Measurements from ENCODE around the gene USP3. TPM values are rescaled to one million over a fixed set of nuclear protein-coding genes. Genes with fewer than 3 reads are reported as not detected.
A peak's percentile ranks its signal among the peaks of the same experiment; 100 is the strongest.

Gene USP3
- total and polyA plus RNA-seq, 2 of the 13 experiments (the other 11 are each of a cell fraction or from before 2014, with no cell fraction given), result 14.3 to 61.2 TPM

DNA sequence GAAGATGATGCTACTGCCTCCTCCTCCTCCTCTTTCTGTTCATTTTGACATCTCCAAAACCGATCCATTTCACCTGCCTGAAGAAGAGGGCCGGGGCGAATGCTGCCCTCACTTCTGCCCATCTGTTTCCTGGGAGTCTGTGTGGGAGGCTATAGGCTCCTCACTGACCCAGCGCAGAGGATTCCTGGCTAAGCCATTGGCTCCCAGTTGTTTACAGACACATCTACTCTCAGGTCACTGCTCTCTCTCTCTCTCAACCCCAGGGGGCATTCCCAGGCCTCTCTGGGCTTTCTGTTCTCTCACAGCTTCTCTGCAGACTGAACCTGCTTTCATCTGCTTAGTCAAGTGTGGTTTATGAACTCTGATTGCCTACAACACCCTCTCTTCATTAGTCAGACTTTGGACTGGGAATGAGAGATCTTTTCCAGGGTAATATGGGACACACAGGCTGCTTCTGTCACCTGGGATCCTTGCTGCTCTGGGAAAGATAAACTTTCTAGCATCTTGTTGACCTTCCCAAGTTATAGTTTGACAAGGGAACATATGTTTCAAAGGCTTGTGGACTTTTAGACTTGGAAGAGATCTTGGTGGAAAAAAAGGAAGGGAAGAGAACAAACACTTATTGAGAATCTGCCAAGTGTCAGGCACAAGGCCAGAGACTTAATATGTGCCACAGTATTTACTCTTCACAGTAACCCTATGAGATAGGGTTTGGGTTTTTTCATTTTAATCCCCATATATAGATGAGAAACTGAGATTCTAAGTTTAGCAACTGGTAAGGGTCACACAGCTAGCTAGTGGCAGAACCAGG, 30.2 kb upstream of the USP3 start (continued):
- TF ChIP-seq, protein P1, sequence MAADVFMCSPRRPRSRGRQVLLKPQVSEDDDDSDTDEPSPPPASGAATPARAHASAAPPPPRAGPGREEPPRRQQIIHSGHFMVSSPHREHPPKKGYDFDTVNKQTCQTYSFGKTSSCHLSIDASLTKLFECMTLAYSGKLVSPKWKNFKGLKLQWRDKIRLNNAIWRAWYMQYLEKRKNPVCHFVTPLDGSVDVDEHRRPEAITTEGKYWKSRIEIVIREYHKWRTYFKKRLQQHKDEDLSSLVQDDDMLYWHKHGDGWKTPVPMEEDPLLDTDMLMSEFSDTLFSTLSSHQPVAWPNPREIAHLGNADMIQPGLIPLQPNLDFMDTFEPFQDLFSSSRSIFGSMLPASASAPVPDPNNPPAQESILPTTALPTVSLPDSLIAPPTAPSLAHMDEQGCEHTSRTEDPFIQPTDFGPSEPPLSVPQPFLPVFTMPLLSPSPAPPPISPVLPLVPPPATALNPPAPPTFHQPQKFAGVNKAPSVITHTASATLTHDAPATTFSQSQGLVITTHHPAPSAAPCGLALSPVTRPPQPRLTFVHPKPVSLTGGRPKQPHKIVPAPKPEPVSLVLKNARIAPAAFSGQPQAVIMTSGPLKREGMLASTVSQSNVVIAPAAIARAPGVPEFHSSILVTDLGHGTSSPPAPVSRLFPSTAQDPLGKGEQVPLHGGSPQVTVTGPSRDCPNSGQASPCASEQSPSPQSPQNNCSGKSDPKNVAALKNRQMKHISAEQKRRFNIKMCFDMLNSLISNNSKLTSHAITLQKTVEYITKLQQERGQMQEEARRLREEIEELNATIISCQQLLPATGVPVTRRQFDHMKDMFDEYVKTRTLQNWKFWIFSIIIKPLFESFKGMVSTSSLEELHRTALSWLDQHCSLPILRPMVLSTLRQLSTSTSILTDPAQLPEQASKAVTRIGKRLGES (CRISPR knock-in tag; IDR thresholded peaks at IDR 0.05; ENCODE audit: borderline replicate concordance), result no peak

DNA sequence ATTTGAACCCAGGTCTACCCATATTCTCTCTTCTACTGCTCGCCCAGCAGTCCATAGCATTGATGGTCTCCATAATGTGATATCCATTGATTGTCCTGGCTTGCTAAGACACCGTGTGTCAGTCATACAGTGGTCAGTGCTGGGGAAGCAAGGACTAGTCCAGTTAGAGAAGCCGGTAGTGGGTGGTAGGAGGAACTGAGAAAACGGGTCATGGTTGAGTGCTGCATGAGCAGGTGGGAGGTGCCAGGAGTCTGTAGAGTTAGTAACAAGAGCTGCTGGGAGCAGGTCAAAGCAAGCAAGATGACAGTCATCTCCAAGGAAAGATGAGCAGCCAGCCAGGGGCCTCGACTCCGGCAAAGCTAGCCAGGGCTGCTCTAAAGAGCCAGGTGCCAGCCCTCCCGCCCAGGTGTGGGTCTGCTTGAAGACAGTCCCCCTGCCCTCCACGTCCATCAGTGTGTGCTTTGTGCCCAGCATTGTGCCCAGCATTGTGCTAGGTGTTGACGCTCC, 29.5 kb upstream of the USP3 start:
- Histone ChIP-seq H3K27ac (ENCODE audit: extremely low read length, insufficient read depth, low read length) (peak overlapping the region; percentile 90), H3K4me3 (replicated peaks in 1 of 3; ENCODE audit: insufficient read depth in 1 of 3, low read depth in 2 of 3, low read length in 3 of 3) (peak overlapping the region in 1 of 3 experiments; percentile 41; a peak in 2 of 6 replicates), H4K20me1 (ENCODE audit: insufficient read depth, low read length) (no peaks in the 10 kb centered on the region), H3K79me2 (ENCODE audit: insufficient read depth, low read length) (no peaks in the 10 kb centered on the region), H2AFZ (ENCODE audit: low read length) (no peak overlapping the region), H3K27me3 (ENCODE audit: control insufficient read depth in 1 of 2, insufficient read depth in 2 of 2, low read length in 2 of 2) (no peaks in the 10 kb centered on the region), H3K4me1 (ENCODE audit: insufficient read depth, low read length) (peaks cover 77% of the 10 kb centered on the region), H3K9ac (ENCODE audit: insufficient read depth, low read depth, low read length) (peak overlapping the region; percentile 66), H3K4me2 (ENCODE audit: low read depth, low read length) (peak overlapping the region; percentile 68), H3K9me3 (ENCODE audit: low read length) (no peaks in the 10 kb centered on the region), H3K36me3 (replicated peaks in 1 of 2; ENCODE audit: control insufficient read depth in 1 of 2, insufficient read depth in 2 of 2, low read length in 2 of 2) (no peaks in the 10 kb centered on the region)
- CTCF ChIA-PET (ENCODE audit: low intra/inter-chr PET ratio, low total read pairs), result no interaction called here
- TSS peak; percentile 46 for BruUV-seq (replicated peaks)
- FAIRE-seq (no peak), ATAC-seq (peak; percentile 59), DNase-seq (ENCODE audit: low spot score) (peak; percentile 60)
- in situ Hi-C loops (cut with HindIII; ENCODE audit: extremely low pct_ligation_motif_present, low pct_unique_long_range_greater_than_20kb), result no loop called here
- intact Hi-C loops (cut with micrococcal nuclease; ENCODE audit: unreplicated experiment), result loop anchor here (1.0 kb wide), 1 partner anchor 29 kb away; the partner anchor contains the start of gene USP3
- POLR2A ChIA-PET, result interaction anchor here (0.7 to 5.0 kb wide), 5 partner anchors 9 to 595 kb away, joined by 3 to 82 read pairs (median 5); partner anchors contain the start of gene USP3
- 23% methylated on average over 6 of the region's 9 CpGs for WGBS (ENCODE audit: low lambda C conversion rate)
- TF ChIP-seq SSRP1 (CRISPR knock-in tag; IDR thresholded peaks at IDR 0.05), result 0 out of 2 replicates have a peak, but pooled peaks have one; percentile 38
- TF ChIP-seq, protein P2, sequence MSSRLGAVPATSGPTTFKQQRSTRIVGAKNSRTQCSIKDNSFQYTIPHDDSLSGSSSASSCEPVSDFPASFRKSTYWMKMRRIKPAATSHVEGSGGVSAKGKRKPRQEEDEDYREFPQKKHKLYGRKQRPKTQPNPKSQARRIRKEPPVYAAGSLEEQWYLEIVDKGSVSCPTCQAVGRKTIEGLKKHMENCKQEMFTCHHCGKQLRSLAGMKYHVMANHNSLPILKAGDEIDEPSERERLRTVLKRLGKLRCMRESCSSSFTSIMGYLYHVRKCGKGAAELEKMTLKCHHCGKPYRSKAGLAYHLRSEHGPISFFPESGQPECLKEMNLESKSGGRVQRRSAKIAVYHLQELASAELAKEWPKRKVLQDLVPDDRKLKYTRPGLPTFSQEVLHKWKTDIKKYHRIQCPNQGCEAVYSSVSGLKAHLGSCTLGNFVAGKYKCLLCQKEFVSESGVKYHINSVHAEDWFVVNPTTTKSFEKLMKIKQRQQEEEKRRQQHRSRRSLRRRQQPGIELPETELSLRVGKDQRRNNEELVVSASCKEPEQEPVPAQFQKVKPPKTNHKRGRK (CRISPR knock-in tag; IDR thresholded peaks at IDR 0.05), result 0 out of 2 replicates have a peak, but pooled peaks have one; percentile 35
- TF ChIP-seq, protein P3, sequence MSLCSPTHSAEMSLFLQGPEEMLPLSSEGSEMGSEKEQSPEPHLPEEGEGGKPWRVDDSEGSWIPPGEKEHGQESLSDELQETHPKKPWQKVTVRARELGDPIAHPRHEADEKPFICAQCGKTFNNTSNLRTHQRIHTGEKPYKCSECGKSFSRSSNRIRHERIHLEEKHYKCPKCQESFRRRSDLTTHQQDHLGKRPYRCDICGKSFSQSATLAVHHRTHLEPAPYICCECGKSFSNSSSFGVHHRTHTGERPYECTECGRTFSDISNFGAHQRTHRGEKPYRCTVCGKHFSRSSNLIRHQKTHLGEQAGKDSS (CRISPR knock-in tag; IDR thresholded peaks at IDR 0.05; ENCODE audit: borderline replicate concordance, low read depth), result peak; percentile 34; the same call in 1 of the 2 replicates
- TF ChIP-seq ZNF225 (CRISPR knock-in tag; IDR thresholded peaks at IDR 0.05), result 0 out of 2 replicates have a peak, but pooled peaks have one; percentile 32
- TF ChIP-seq ZNF878 (CRISPR knock-in tag; IDR thresholded peaks at IDR 0.05), result no peak
- TF ChIP-seq ZNF431 (CRISPR knock-in tag; IDR thresholded peaks at IDR 0.05; ENCODE audit: borderline replicate concordance, low read depth), result 0 out of 2 replicates have a peak, but pooled peaks have one; percentile 0
- TF ChIP-seq ZNF484 (CRISPR knock-in tag; IDR thresholded peaks at IDR 0.05; ENCODE audit: borderline replicate concordance, low read depth), result no peak
- 0 out of 2 replicates have a peak, but pooled peaks have one; percentile 36 for TF ChIP-seq ZNF891 (CRISPR knock-in tag; IDR thresholded peaks at IDR 0.05)
- TF ChIP-seq, protein P4, sequence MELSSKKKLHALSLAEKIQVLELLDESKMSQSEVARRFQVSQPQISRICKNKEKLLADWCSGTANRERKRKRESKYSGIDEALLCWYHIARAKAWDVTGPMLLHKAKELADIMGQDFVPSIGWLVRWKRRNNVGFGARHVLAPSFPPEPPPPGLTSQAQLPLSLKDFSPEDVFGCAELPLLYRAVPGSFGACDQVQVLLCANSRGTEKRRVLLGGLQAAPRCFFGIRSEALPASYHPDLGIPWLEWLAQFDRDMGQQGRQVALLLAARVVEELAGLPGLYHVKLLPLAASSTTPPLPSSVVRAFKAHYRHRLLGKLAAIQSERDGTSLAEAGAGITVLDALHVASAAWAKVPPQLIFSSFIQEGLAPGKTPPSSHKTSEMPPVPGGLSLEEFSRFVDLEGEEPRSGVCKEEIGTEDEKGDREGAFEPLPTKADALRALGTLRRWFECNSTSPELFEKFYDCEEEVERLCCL (CRISPR knock-in tag; IDR thresholded peaks at IDR 0.05; ENCODE audit: borderline replicate concordance), result no peak

Data from HepG2 (cell line).